ENCODE results near the gene FFAR2. TPM values are rescaled to one million over a fixed set of nuclear protein-coding genes. Genes with fewer than 3 reads are reported as not detected.
"Not testable (repeated sequence)": the region's sequence is repeated elsewhere in the genome, so short reads cannot be mapped to it uniquely, and the experiment has no call there.

Gene FFAR2
- total RNA-seq, 1 experiment from 2014 or later = not detected

DNA sequence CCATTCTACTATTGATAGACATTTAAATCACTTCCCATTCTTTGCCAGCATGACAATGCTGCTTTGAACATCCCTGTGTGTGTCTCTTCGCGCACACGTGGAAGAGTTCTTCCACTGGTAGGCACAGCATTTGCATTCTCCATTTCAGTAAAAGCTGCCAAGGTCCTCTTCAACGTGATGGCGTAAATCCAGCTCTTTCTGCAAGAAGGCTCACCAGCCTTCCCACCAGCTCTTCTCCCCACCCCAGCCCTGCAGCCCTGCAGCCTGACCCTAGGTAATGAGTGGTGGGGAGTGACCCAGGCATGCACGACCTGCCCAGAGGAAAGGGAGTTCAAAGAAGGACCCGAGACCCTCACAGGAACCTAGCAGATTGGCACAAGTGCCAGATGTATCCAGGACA is 31.7 kb upstream of the FFAR2 start:
- Histone ChIP-seq H3K4me3 (ENCODE audit: insufficient read depth, low read depth, low read length) (no peak overlapping the region), H3K36me3 (replicated peaks; ENCODE audit: control insufficient read depth, insufficient read depth, low read length) (no peaks in the 10 kb centered on the region), H3K27me3 (ENCODE audit: control insufficient read depth, insufficient read depth, low read length) (no peaks in the 10 kb centered on the region; the same call in 1 of the 2 replicates)
- no peak for DNase-seq

- no peak for DNase-seq
- no peaks in the 10 kb centered on the region; the same call in 1 of the 2 replicates for H3K27me3 ChIP-seq (ENCODE audit: control insufficient read depth, insufficient read depth, low read length)
- H3K36me3 ChIP-seq (replicated peaks; ENCODE audit: control insufficient read depth, insufficient read depth, low read length) = no peaks in the 10 kb centered on the region
- H3K4me3 ChIP-seq (ENCODE audit: insufficient read depth, low read depth, low read length) = no peak overlapping the region
Observed at GRCh38 chr19:35417278-35417677, 30.8 kb upstream of the FFAR2 start.

DNA sequence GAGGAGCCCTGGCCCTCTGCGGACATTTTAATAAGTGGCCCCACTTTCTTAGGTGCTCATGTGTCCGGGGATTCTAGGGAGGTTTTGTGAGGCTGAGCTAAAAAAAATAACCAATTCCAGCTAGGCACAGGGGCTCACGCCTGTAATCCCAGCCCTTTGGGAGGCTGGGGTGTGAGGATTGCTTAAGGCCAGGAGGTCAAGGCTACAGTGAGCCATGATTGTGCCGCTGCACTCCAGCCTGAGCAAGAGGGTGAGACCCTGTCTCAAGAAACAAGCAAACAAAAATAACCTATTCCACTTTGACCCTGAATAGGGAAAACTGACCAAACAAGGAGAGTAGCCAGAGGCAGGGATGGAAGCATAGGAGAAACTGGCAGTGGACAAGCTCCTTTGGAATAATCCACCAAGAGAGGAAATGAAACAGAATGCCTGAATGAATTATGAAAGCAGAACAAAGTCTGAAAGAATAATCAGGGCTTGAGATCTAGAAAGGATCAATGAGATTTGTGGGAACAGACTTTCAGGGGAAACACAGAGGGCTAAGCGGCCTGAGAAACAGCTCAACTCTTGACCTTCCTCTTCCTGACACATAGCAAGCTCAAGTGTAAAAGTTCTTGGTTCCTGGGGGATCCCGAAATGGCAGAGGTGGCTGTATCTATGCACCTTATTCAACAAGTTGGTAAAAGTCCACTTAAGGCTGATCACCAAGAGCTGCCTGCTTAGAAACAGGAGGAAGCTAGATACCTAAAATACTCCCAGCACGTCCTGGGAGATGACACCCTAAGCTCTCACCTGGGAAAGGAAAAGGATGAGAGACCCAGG is 30.1 kb upstream of the FFAR2 start:
- no peak for DNase-seq

GRCh38 chr19:35419046-35419445 is 29.0 kb upstream of the FFAR2 start:
- Histone ChIP-seq H3K27me3 (ENCODE audit: control insufficient read depth, insufficient read depth, low read length) (no peaks in the 10 kb centered on the region; the same call in 1 of the 2 replicates), H3K4me3 (ENCODE audit: insufficient read depth, low read depth, low read length) (no peak overlapping the region), H3K36me3 (replicated peaks; ENCODE audit: control insufficient read depth, insufficient read depth, low read length) (no peaks in the 10 kb centered on the region)
- no peak for DNase-seq

More for the DNA sequence above, 30.1 kb upstream of the FFAR2 start:
- H3K4me3 ChIP-seq (ENCODE audit: insufficient read depth, low read depth, low read length) = no peak overlapping the region
- no peaks in the 10 kb centered on the region; the same call in 1 of the 2 replicates for H3K27me3 ChIP-seq (ENCODE audit: control insufficient read depth, insufficient read depth, low read length)
- no peaks in the 10 kb centered on the region for H3K36me3 ChIP-seq (replicated peaks; ENCODE audit: control insufficient read depth, insufficient read depth, low read length)

DNA sequence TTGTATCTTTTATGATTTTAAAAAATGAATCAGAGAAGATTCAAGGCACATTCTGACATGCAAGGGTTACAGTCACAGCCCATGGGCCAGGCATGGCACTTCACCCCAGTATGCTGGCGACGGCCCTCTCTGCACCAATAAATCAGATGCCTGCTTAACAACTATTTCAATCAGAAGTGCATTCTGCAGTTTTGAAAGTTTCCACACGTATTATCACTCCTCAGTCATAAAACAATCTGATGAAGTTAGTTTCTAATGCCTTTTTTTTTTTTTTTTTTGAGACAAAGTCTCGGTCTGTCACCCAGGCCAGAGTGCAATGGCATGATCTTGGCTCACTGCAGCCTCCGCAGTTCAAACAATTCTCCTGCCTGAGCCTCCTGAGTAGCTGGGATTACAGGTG is 28.3 kb upstream of the FFAR2 start:
- no peak overlapping the region for H3K4me3 ChIP-seq (ENCODE audit: insufficient read depth, low read depth, low read length)
- no peaks in the 10 kb centered on the region for H3K36me3 ChIP-seq (replicated peaks; ENCODE audit: control insufficient read depth, insufficient read depth, low read length)
- H3K27me3 ChIP-seq (ENCODE audit: control insufficient read depth, insufficient read depth, low read length) = no peaks in the 10 kb centered on the region; the same call in 1 of the 2 replicates
- DNase-seq = no peak

DNA sequence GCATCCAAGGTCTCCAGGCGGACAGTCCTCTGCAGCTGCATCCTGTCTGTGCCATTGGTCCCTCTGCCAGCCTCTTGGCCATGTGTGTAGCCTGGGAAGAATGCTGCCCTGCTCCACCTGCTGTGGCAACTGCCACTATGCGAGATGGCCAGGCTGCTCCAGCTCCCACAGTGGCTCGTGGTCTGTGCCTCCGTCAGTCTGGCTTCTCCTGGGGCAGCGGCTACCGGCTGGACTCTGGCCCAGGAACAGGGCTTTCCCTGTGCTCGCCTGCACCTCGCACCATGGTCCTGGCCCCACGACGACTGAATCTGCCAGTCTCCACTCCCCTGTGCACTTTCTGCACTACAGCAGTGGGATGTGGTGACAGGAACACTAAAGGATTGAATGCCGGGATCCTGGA is 26.7 kb upstream of the FFAR2 start:
- H3K27me3 ChIP-seq (ENCODE audit: control insufficient read depth, insufficient read depth, low read length) = no peaks in the 10 kb centered on the region; the same call in 1 of the 2 replicates
- H3K36me3 ChIP-seq (replicated peaks; ENCODE audit: control insufficient read depth, insufficient read depth, low read length) = no peaks in the 10 kb centered on the region
- no peak overlapping the region for H3K4me3 ChIP-seq (ENCODE audit: insufficient read depth, low read depth, low read length)
- DNase-seq = no peak

DNA sequence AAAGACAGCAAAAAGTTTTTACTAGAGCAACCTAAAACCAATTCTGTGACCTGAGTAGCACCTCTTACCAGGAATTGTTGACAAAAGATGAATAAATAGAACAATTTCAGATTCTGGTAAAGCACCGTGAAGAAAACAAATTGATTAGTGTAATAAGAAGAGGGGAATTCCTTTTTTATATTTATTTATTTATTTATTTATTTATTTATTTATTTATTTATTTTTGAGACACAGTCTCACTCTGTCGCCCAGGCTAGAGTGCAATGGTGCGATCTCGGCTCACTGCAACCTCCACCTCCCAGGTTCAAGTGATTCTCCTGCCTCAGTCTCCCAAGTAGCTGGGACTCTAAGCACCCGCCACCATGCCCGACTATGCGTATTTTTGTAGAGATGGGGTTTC is 24.7 kb upstream of the FFAR2 start:
- H3K27me3 ChIP-seq (ENCODE audit: control insufficient read depth, insufficient read depth, low read length); H3K4me3 ChIP-seq (ENCODE audit: insufficient read depth, low read depth, low read length); H3K36me3 ChIP-seq (replicated peaks; ENCODE audit: control insufficient read depth, insufficient read depth, low read length); DNase-seq: not testable (repeated sequence)

DNA sequence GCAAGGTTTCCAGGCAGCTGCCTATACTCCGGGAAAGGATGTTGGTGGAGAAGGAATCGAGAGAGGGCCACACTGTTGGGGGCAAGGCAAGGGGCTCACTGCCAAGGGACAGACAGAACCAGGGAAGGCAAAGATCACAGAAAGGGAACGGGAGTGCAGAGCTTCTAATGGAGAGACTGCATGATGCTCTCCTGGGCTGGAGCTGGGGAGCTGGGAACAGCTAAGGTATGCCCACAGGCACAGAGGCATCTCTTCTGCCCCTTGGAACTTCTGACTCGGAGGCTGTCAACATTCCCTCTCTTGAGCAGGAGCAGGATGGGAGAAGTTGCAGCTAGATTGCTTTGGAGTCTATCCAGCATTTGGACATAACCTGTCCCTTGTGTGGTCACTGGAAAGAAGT is 22.4 kb upstream of the FFAR2 start:
- no peak for DNase-seq
- Histone ChIP-seq H3K27me3 (ENCODE audit: control insufficient read depth, insufficient read depth, low read length) (no peaks in the 10 kb centered on the region; the same call in 1 of the 2 replicates), H3K4me3 (ENCODE audit: insufficient read depth, low read depth, low read length) (no peak overlapping the region), H3K36me3 (replicated peaks; ENCODE audit: control insufficient read depth, insufficient read depth, low read length) (no peaks in the 10 kb centered on the region)

DNA sequence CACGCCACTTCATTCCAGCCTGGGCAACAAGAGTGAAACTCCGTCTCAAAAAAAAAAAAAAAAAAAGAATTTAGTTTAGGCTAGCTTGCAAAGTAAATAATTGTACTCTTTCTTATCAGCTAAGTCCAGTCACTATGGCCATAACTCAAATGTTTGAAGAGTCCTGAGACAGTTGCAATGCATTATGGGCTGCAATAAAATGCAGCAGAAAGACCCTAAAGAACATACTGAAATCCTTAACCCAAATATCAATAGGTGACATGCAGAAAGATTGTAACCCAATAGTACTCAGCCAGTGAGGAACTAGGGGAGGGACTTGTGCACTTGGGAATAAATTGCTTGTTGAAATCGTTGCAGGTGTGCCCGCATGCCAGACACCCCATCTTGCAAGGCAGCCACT is 20.9 kb upstream of the FFAR2 start:
- Histone ChIP-seq H3K27me3 (ENCODE audit: control insufficient read depth, insufficient read depth, low read length) (no peaks in the 10 kb centered on the region; the same call in 1 of the 2 replicates), H3K4me3 (ENCODE audit: insufficient read depth, low read depth, low read length) (no peak overlapping the region), H3K36me3 (replicated peaks; ENCODE audit: control insufficient read depth, insufficient read depth, low read length) (no peaks in the 10 kb centered on the region)
- DNase-seq = no peak

DNA sequence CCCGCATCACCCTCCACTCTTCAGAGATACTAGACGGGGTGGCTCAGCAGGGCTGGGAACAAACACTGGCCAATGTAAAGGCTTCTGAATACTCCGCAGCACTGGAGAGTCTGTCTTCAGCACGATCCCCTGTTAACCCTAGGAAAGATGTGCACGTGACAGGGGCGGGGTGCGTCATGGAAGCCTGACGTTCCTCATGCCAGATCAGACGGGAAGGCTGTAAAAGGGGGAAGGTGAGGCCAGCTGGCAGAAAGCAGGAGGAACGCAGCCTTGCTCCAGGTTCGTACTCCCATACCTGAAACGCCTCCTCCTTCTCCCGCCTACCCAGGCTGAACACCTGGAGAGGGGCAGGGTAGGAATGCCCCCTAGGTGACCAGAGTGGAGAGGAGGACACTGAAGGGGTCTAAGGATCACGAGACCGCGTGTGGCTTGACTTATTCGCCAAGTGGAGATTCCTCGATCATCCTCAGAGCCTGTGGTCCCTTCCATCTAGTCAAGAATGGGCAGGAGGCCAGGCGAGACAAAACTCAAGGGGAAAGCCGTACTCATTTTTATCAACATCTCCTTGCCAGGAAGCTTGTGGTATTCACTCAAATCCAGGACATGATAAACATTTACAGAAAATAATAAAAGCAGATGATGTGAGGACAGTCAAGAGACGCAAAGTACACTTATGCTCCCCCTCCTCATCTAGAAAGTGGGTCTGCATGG is 18.2 kb upstream of the FFAR2 start:
- Histone ChIP-seq H3K4me3 (ENCODE audit: insufficient read depth, low read depth, low read length) (no peak overlapping the region), H3K36me3 (replicated peaks; ENCODE audit: control insufficient read depth, insufficient read depth, low read length) (no peaks in the 10 kb centered on the region), H3K27me3 (ENCODE audit: control insufficient read depth, insufficient read depth, low read length) (no peaks in the 10 kb centered on the region; the same call in 1 of the 2 replicates)
- DNase-seq = no peak

- Histone ChIP-seq H3K4me3 (ENCODE audit: insufficient read depth, low read depth, low read length) (no peak overlapping the region), H3K27me3 (ENCODE audit: control insufficient read depth, insufficient read depth, low read length) (no peaks in the 10 kb centered on the region; the same call in 1 of the 2 replicates), H3K36me3 (replicated peaks; ENCODE audit: control insufficient read depth, insufficient read depth, low read length) (no peaks in the 10 kb centered on the region)
- DNase-seq = no peak
Observed at GRCh38 chr19:35430409-35431144, 17.5 kb upstream of the FFAR2 start.

DNA sequence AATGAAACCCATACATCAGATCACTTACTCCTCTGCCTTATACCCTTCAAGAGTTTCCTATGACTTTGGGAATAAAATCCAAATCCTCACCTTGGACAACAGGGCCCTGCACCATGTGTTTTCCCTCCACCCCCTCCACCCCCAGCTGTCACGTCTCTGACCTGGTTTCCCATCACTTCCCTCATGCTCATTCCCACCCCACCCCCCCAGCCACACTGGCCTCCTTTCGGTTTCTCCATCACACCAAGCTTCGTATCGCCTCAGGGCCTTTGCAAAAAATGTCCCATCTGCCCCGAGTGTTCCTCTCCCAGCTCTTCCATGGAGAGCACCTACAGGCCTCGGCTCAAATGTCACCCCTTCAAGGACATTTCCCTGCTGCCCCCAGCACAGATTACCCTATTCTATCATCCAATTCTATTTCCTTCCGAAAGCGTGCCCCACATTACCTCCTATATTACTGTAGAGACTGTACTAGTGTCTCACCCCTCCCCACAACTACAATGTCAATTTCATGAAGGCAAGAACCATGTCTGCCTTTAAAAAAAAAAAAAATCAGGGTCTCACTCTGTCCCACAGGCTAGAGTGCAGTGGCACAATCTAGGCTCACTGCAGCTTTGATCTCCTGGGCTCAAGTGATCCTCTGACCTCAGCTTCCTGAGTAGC is 16.8 kb upstream of the FFAR2 start:
- Histone ChIP-seq H3K4me3 (ENCODE audit: insufficient read depth, low read depth, low read length) (no peak overlapping the region), H3K36me3 (replicated peaks; ENCODE audit: control insufficient read depth, insufficient read depth, low read length) (no peaks in the 10 kb centered on the region)

GRCh38 chr19:35432911-35433310 is 15.1 kb upstream of the FFAR2 start:
- DNase-seq = no peak
- no peaks in the 10 kb centered on the region for H3K36me3 ChIP-seq (replicated peaks; ENCODE audit: control insufficient read depth, insufficient read depth, low read length)
- no peaks in the 10 kb centered on the region for H3K27me3 ChIP-seq (ENCODE audit: control insufficient read depth, insufficient read depth, low read length)
- no peak overlapping the region for H3K4me3 ChIP-seq (ENCODE audit: insufficient read depth, low read depth, low read length)

More for the DNA sequence above, 16.8 kb upstream of the FFAR2 start:
- DNase-seq = no peak
- H3K27me3 ChIP-seq (ENCODE audit: control insufficient read depth, insufficient read depth, low read length) = no peaks in the 10 kb centered on the region

DNA sequence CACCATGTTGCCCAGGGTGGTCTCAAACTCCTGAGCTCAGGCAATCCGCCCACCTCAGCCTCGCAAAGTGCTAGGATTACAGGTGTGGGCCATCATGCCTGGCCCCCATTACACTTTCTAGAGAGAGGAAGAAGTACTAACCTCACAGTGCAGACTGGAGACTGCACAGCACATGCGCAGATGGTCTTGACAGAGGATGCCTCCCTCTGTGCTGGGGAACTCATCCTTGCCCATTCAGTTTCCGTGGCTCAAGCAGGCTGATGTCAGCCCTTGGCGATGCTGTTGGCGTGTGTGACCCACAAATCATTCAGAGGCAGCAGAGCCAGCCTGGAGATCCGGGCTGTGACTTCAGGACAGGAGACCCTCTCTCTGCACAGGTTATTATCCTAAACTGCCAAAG is 14.6 kb upstream of the FFAR2 start:
- no peaks in the 10 kb centered on the region for H3K36me3 ChIP-seq (replicated peaks; ENCODE audit: control insufficient read depth, insufficient read depth, low read length)
- no peak for DNase-seq
- H3K4me3 ChIP-seq (ENCODE audit: insufficient read depth, low read depth, low read length) = no peak overlapping the region
- no peaks in the 10 kb centered on the region for H3K27me3 ChIP-seq (ENCODE audit: control insufficient read depth, insufficient read depth, low read length)

All from H7 (cell line).